LNCaP clone FGC (cell line): ENCODE measurements around the gene ALKBH6.
"Not testable (repeated sequence)": the region's sequence is repeated elsewhere in the genome, so short reads cannot be mapped to it uniquely, and the experiment has no call there.

Experiments
- DNase-seq: peaks from one replicate; pipeline ENCODE4 v3.0.0-alpha.2; 2011; ENCODE audit warnings: low read depth
- H3K4me3 ChIP-seq: 2 replicates; pipeline ENCODE4 v1.5.1; 2011; ENCODE audit warnings: mild to moderate bottlenecking, low read depth, low read length, control low read depth
- CTCF ChIP-seq: IDR thresholded peaks from 2 replicates; pipeline ENCODE4 v1.5.1; 2012; ENCODE audit warnings: mild to moderate bottlenecking; ENCODE audit not compliant: control insufficient read depth, insufficient read depth; ENCODE audit errors: extremely low read depth

Gene ALKBH6

DNA sequence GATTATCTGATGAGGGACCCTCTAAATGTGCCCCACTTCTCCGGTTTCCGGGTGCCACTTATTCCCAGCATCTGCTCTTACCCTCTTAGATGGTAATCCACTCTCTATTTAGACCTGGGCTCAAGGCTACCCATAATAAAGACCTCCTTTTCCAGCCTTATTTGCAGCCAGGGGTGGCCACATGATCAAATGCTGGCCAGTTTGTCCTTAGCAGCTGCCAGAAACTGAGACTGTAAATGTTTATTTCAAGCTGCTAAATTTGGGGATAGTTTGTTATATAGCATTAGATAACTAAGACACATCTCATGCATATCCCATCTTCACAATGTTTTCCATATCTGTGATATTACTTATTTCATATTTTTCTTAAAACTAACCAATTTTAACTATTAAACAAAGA is 29.9 kb upstream of the ALKBH6 start:
- DNase-seq, result no peak
- TF ChIP-seq CTCF, result no peak
- no peak overlapping the region for H3K4me3 ChIP-seq

GRCh38 chr19:36041831-36042230 is 27.8 kb upstream of the ALKBH6 start:
- H3K4me3 ChIP-seq, result no peak overlapping the region
- TF ChIP-seq CTCF, result no peak
- no peak for DNase-seq

- not testable (repeated sequence) for H3K4me3 ChIP-seq, DNase-seq
Observed at GRCh38 chr19:36041092-36041491, 27.1 kb upstream of the ALKBH6 start.

- H3K4me3 ChIP-seq, result no peak overlapping the region
- DNase-seq, result no peak
- TF ChIP-seq CTCF, result no peak
Observed at GRCh38 chr19:36040495-36040894, 26.5 kb upstream of the ALKBH6 start.

- no peak for TF ChIP-seq CTCF
- no peak within 1 kb of the TSS for H3K4me3 ChIP-seq
- no peak for DNase-seq
Observed at GRCh38 chr19:36032251-36033104, 18.5 kb upstream of the ALKBH6 start, which contains the start of gene CLIP3. TSS of gene CLIP3 (minus strand) at chr19:36032873. CDS start at chr19:36032357, 516 bp downstream.

GRCh38 chr19:36031308-36031707 is 17.3 kb upstream of the ALKBH6 start:
- no peak for DNase-seq
- TF ChIP-seq CTCF, result no peak
- no peak overlapping the region for H3K4me3 ChIP-seq

- no peak for DNase-seq
- no peak overlapping the region for H3K4me3 ChIP-seq
- no peak for TF ChIP-seq CTCF
Observed at GRCh38 chr19:36030264-36031148, 16.5 kb upstream of the ALKBH6 start.
